GM12864 (cell line): ENCODE measurements around the gene KIAA1328.

Experiments
- DNase-seq: peaks from one replicate; pipeline ENCODE4 v3.0.0-alpha.2; 2011; ENCODE audit warnings: low read depth
- H3K4me3 ChIP-seq: 2 replicates; pipeline ENCODE4 v1.5.1; 2011; ENCODE audit warnings: mild to moderate bottlenecking, low read depth, low read length, control low read depth
- CTCF ChIP-seq: IDR thresholded peaks from 2 replicates; pipeline ENCODE4 v1.5.1; 2011; ENCODE audit warnings: low read depth, mild to moderate bottlenecking, moderate library complexity, low read length, control low read depth, inconsistent platforms; ENCODE audit errors: missing control alignments

The KIAA1328 gene

DNA sequence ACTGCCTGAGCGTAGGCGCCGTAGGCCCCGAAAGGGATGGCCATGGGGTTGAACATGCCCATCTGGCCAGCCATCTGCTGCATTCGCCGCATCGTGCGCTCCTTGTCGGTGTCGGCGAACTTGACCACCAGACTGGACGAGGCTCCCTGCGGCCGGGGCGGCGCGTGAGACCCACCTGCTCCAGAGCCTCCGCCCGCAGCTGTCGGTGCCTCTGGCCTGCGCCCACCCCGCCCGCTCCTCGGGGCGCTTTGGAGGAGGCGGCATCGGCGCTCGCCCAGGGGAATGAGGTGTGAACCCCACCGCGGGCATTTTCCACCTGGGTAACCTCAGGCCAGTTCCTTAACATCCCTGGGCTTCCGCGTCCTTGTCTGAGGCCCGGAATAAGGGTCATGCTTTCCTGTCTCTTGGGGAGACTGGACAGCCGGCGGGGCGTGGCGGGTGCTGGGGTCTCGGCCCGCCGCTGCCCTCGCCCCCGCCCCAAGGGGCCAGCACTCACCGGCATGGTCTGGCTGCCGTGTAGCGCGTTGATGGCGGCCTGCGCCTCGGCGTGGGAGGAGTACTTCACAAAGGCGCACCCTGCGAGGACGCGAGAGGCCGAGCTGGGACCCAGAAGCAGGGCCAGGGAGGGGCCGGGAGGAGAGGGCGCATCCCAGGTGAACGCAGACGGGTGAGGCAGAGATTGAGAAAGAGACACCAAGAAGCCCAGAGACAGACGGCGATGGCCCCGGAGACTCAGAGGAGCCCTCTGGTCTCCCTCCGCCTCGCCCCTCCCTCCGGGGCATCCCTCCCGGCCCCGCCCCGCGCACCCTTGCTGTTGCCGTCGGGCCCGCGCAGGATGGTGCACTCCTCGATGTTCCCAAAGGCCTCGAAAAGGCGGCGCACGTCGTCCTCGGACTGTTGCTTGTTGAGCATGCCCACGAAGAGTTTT, 445.6 kb downstream of the KIAA1328 start:
- no peak for DNase-seq
- no peak for TF ChIP-seq CTCF
- H3K4me3 ChIP-seq, result no peak overlapping the region

DNA sequence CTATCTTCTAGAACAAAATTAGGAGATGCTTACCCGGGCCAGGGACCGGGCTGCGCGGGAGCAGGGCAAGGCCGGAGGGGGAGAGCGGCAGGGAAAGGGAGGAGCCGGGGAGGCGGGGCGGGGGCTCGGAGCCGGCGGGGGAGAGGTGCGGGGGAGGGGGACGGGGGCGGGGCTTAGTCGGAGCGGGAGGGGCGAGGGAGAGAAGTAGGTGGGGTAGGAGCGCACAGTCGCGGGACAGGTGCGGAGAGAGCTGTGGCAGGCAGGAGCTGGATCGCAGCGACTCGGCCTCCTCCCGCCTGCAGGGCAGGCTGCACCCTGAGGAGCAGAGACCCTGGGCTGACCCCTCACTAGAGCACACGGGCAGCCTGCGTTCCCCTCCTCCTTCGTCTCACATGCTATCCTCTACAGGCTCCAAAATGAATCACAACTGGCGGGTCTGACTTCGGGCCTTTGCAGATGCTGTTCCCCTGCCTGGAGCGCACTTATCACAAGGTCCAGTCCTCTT, 446.4 kb downstream of the KIAA1328 start:
- DNase-seq, result no peak
- TF ChIP-seq CTCF, result no peak
- no peak overlapping the region for H3K4me3 ChIP-seq

- TF ChIP-seq CTCF, result no peak
- no peak for DNase-seq
- H3K4me3 ChIP-seq, result no peak overlapping the region
These were observed 447.4 kb downstream of the KIAA1328 start for GRCh38 chr18:37276111-37276890.

GRCh38 chr18:37277804-37278203, 448.9 kb downstream of the KIAA1328 start:
- no peak for DNase-seq
- no peak for TF ChIP-seq CTCF
- H3K4me3 ChIP-seq, result no peak overlapping the region
